A549 (cell line): Measurements from ENCODE around the gene NPTXR. TPM values are rescaled to one million over a fixed set of nuclear protein-coding genes. Genes with fewer than 3 reads are reported as not detected.

Experiments used
- ATOH8 ChIP-seq: fragments of 250-450 bp; sonication (Bioruptor Pico); IDR thresholded peaks from 2 replicates; pipeline ENCODE4 v1.5.0; 2020; ENCODE audit warnings: low read depth, mild to moderate bottlenecking, moderate library complexity
- BCL3 ChIP-seq: fragments of >200 bp; sonication (Bioruptor Twin); formaldehyde crosslinking; IDR thresholded peaks from 3 replicates; pipeline ENCODE4 v1.6.1; 2016
- BHLHE40 ChIP-seq: IDR thresholded peaks from 2 replicates; pipeline ENCODE4 v1.6.1; 2012; ENCODE audit warnings: low read depth, low read length, inconsistent platforms
- CBX2 ChIP-seq: fragments of 200-600 bp; sonication (generic); IDR thresholded peaks from 2 replicates; pipeline ENCODE4 v1.6.1; 2016; ENCODE audit warnings: low read depth, mild to moderate bottlenecking, borderline replicate concordance
- CBX8 ChIP-seq: fragments of 200-600 bp; sonication (generic); IDR thresholded peaks from 2 replicates; pipeline ENCODE4 v1.6.1; 2016
- EHF ChIP-seq: fragments of 250-450 bp; sonication (Bioruptor Pico); IDR thresholded peaks from 2 replicates; pipeline ENCODE4 v1.5.0; 2020; ENCODE audit warnings: mild to moderate bottlenecking
- EHMT2 ChIP-seq: fragments of 200-600 bp; sonication (generic); IDR thresholded peaks from 2 replicates; pipeline ENCODE4 v1.6.1; 2016; ENCODE audit warnings: antibody characterized with exemption, low read depth, mild to moderate bottlenecking, moderate library complexity
- EP300 ChIP-seq, 2 experiments: fragments of >200 bp; sonication (Bioruptor Twin); formaldehyde crosslinking; IDR thresholded peaks; 2 replicates in 1 of 2; 3 replicates in 1 of 2; pipeline ENCODE4 v1.6.1; 2016 to 2017
- ESRRA ChIP-seq: fragments of 150-350 bp; IDR thresholded peaks from 2 replicates; pipeline ENCODE4 v1.6.1; 2014; ENCODE audit warnings: mild to moderate bottlenecking, low read length, borderline replicate concordance
- FOSB ChIP-seq: fragments of 250-450 bp; sonication (Bioruptor Pico); IDR thresholded peaks from 2 replicates; pipeline ENCODE4 v1.5.0; 2020; ENCODE audit warnings: mild to moderate bottlenecking, moderate library complexity
- FOSL2 ChIP-seq, 2 experiments: fragments of 450-650 bp in 1 of 2; fragments of >200 bp in 1 of 2; sonication (Bioruptor Twin) in 1 of 2; formaldehyde crosslinking; IDR thresholded peaks; 2 replicates each; pipeline versions ENCODE4 v1.5.0 to v1.6.1; 2016 to 2020; ENCODE audit warnings: mild to moderate bottlenecking in 1 of 2, moderate library complexity in 1 of 2
- FOXS1 ChIP-seq: fragments of 250-450 bp; sonication (Bioruptor Pico); IDR thresholded peaks from 2 replicates; pipeline ENCODE4 v1.5.0; 2020; ENCODE audit warnings: mild to moderate bottlenecking, moderate library complexity
- GATA3 ChIP-seq: IDR thresholded peaks from 2 replicates; pipeline ENCODE4 v1.6.1; 2012; ENCODE audit warnings: borderline replicate concordance
- HDAC2 ChIP-seq: fragments of 200-600 bp; sonication (generic); IDR thresholded peaks from 2 replicates; pipeline ENCODE4 v1.6.1; 2016
- HEYL ChIP-seq: fragments of 250-450 bp; sonication (Bioruptor Pico); IDR thresholded peaks from 2 replicates; pipeline ENCODE4 v1.8.0; 2021; ENCODE audit warnings: mild to moderate bottlenecking, moderate library complexity
- HOXB13 ChIP-seq: fragments of 250-450 bp; sonication (Bioruptor Pico); IDR thresholded peaks from 2 replicates; pipeline ENCODE4 v1.5.0; 2020; ENCODE audit warnings: low read depth, mild to moderate bottlenecking, moderate library complexity
- HOXB5 ChIP-seq: fragments of 250-450 bp; sonication (Bioruptor Pico); IDR thresholded peaks from 2 replicates; pipeline ENCODE4 v1.5.0; 2020; ENCODE audit warnings: mild to moderate bottlenecking, moderate library complexity
- JUN ChIP-seq, 2 experiments: fragments of >200 bp; sonication (Bioruptor Twin); formaldehyde crosslinking; IDR thresholded peaks; 2 replicates in 1 of 2; 3 replicates in 1 of 2; pipeline ENCODE4 v1.6.1; 2016 to 2017
- KDM1A ChIP-seq: fragments of 200-600 bp; sonication (generic); IDR thresholded peaks from 2 replicates; pipeline ENCODE4 v1.6.1; 2016; ENCODE audit warnings: low read depth, mild to moderate bottlenecking
- KDM5A ChIP-seq: fragments of 200-600 bp; sonication (generic); IDR thresholded peaks from 2 replicates; pipeline ENCODE4 v1.6.1; 2016; ENCODE audit warnings: antibody characterized with exemption, mild to moderate bottlenecking
- MYC ChIP-seq: IDR thresholded peaks from 2 replicates; pipeline ENCODE4 v1.6.1; 2012; ENCODE audit warnings: mild to moderate bottlenecking, inconsistent platforms, low read length, improper control_type of control experiment, borderline replicate concordance
- NFE2L2 ChIP-seq: fragments of 150-350 bp; conservative IDR thresholded peaks from 2 replicates; pipeline ENCODE4 v1.6.1; 2014; ENCODE audit warnings: low read length
- NR3C1 ChIP-seq: fragments of >200 bp; sonication (Bioruptor Twin); formaldehyde crosslinking; IDR thresholded peaks from 3 replicates; pipeline ENCODE4 v1.6.1; 2017
- POLR2AphosphoS2 ChIP-seq: conservative IDR thresholded peaks from 2 replicates; pipeline ENCODE4 v1.6.1; 2012; ENCODE audit warnings: low read length, improper control_type of control experiment, inconsistent platforms
- RAD21 ChIP-seq, 2 experiments: fragments of >200 bp in 1 of 2; sonication (Bioruptor Twin) in 1 of 2; formaldehyde crosslinking in 1 of 2; IDR thresholded peaks in 1 of 2; conservative IDR thresholded peaks in 1 of 2; 2 replicates in 1 of 2; 3 replicates in 1 of 2; pipeline ENCODE4 v1.6.1; 2012 to 2018; ENCODE audit warnings: inconsistent platforms in 1 of 2
- RARB ChIP-seq: fragments of 250-450 bp; sonication (Bioruptor Pico); IDR thresholded peaks from 2 replicates; pipeline ENCODE4 v1.8.0; 2021; ENCODE audit warnings: mild to moderate bottlenecking, moderate library complexity
- RCOR1 ChIP-seq: fragments of 150-350 bp; IDR thresholded peaks from 2 replicates; pipeline ENCODE4 v1.6.1; 2014; ENCODE audit warnings: antibody characterized with exemption, low read length, low read depth
- RFX5 ChIP-seq: fragments of 450-650 bp; IDR thresholded peaks from 2 replicates; pipeline ENCODE4 v1.7.1; 2014; ENCODE audit warnings: antibody characterized with exemption, mild to moderate bottlenecking, moderate library complexity
- RNF2 ChIP-seq: fragments of 200-600 bp; sonication (generic); IDR thresholded peaks from 2 replicates; pipeline ENCODE4 v1.6.1; 2016; ENCODE audit warnings: low read depth, mild to moderate bottlenecking, antibody characterized with exemption, moderate library complexity, borderline replicate concordance
- SMC3 ChIP-seq: fragments of >200 bp; sonication (Bioruptor Twin); formaldehyde crosslinking; IDR thresholded peaks from 3 replicates; pipeline ENCODE4 v1.6.1; 2018; ENCODE audit warnings: inconsistent platforms
- SREBF2 ChIP-seq: fragments of 450-650 bp; IDR thresholded peaks from 2 replicates; pipeline ENCODE4 v1.6.1; 2014; ENCODE audit warnings: mild to moderate bottlenecking, moderate library complexity
- ZC3H11A ChIP-seq: fragments of 450-650 bp; IDR thresholded peaks from 2 replicates; pipeline ENCODE4 v1.6.1; 2014; ENCODE audit warnings: antibody characterized with exemption, mild to moderate bottlenecking
- ZSCAN20 ChIP-seq: fragments of 250-450 bp; sonication (Bioruptor Pico); IDR thresholded peaks from 2 replicates; pipeline ENCODE4 v1.8.0; 2022; ENCODE audit warnings: mild to moderate bottlenecking, moderate library complexity
- polyA plus RNA-seq, 4 experiments: library from polyadenylated mRNA; depleted of rRNA in 3 of 4; stranded (reverse); fragments of >200 nt; fragmentation: RNase III in 1 of 4; extraction: RNeasy Plus Mini Kit Qiagen cat#74134 plus additional on column Dnase treatment in 1 of 4; gene quantifications; 2 replicates in 3 of 4; 3 replicates in 1 of 4; pipeline ENCODE4 v1.2.3, GENCODE V29; 2011 to 2017
- TF ChIP-seq, protein P1 (sequence below): fragments of >200 bp; sonication (Bioruptor Twin); formaldehyde crosslinking; IDR thresholded peaks from 2 replicates; pipeline ENCODE4 v1.6.1; 2016
- TF ChIP-seq, protein P2 (sequence below): fragments of 200-600 bp; sonication (generic); IDR thresholded peaks from 2 replicates; pipeline ENCODE4 v1.6.1; 2016; ENCODE audit warnings: antibody characterized with exemption, mild to moderate bottlenecking, moderate library complexity

Gene NPTXR
- polyA plus RNA-seq, 2 of the 4 experiments (the other 2 are of a cell fraction), result 3.3 to 15.3 TPM

GRCh38 chr22:38802671-38803121, 41.1 kb downstream of the NPTXR start (continued):
- TF ChIP-seq RAD21 (conservative IDR thresholded peaks at IDR 0.05 in 1 of 2, IDR thresholded peaks at IDR 0.05 in 1 of 2), result peak in 1 of 2 experiments; percentile 26; a peak in 1 of 5 replicates
- TF ChIP-seq EHF (CRISPR knock-in tag), result no peak
- TF ChIP-seq EP300 (IDR thresholded peaks at IDR 0.05), result peak in 1 of 2 experiments; percentile 14; a peak in 1 of 5 replicates
- TF ChIP-seq SMC3, result no peak
- no peak for TF ChIP-seq NFE2L2
- TF ChIP-seq HEYL (CRISPR knock-in tag), result no peak
- no peak for TF ChIP-seq FOSB (CRISPR knock-in tag)
- no peak; the same call in 1 of the 2 replicates for TF ChIP-seq GATA3
- no peak for TF ChIP-seq HOXB13 (CRISPR knock-in tag)
- TF ChIP-seq ZSCAN20 (CRISPR knock-in tag), result no peak
- TF ChIP-seq RNF2, result no peak
- TF ChIP-seq RARB (CRISPR knock-in tag), result no peak
- no peak for TF ChIP-seq ESRRA
- TF ChIP-seq HDAC2, result no peak
- no peak for TF ChIP-seq EHMT2
- TF ChIP-seq SREBF2, result no peak
- TF ChIP-seq KDM5A, result no peak
- TF ChIP-seq ATOH8 (CRISPR knock-in tag), result no peak
- no peak for TF ChIP-seq CBX8
- TF ChIP-seq FOSL2 (IDR thresholded peaks at IDR 0.05), result peak; percentile 35; the same call in 1 of the 2 replicates
- TF ChIP-seq FOSL2 (CRISPR knock-in tag; IDR thresholded peaks at IDR 0.05), result peak; percentile 66
- no peak for TF ChIP-seq ZC3H11A
- TF ChIP-seq BCL3, result no peak
- TF ChIP-seq RFX5, result no peak
- TF ChIP-seq, protein P1, sequence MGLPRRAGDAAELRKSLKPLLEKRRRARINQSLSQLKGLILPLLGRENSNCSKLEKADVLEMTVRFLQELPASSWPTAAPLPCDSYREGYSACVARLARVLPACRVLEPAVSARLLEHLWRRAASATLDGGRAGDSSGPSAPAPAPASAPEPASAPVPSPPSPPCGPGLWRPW, result no peak
- no peak for TF ChIP-seq NR3C1
- TF ChIP-seq CBX2, result no peak
- TF ChIP-seq FOXS1, result no peak
- TF ChIP-seq HOXB5, result no peak
- no peak for TF ChIP-seq POLR2AphosphoS2
- TF ChIP-seq MYC, result no peak
- 0 out of 5 replicates have a peak, but pooled peaks of 1 of the 2 experiments have one; percentile 18 for TF ChIP-seq JUN (IDR thresholded peaks at IDR 0.05)
- no peak for TF ChIP-seq RCOR1
- TF ChIP-seq BHLHE40, result no peak
- TF ChIP-seq, protein P2, sequence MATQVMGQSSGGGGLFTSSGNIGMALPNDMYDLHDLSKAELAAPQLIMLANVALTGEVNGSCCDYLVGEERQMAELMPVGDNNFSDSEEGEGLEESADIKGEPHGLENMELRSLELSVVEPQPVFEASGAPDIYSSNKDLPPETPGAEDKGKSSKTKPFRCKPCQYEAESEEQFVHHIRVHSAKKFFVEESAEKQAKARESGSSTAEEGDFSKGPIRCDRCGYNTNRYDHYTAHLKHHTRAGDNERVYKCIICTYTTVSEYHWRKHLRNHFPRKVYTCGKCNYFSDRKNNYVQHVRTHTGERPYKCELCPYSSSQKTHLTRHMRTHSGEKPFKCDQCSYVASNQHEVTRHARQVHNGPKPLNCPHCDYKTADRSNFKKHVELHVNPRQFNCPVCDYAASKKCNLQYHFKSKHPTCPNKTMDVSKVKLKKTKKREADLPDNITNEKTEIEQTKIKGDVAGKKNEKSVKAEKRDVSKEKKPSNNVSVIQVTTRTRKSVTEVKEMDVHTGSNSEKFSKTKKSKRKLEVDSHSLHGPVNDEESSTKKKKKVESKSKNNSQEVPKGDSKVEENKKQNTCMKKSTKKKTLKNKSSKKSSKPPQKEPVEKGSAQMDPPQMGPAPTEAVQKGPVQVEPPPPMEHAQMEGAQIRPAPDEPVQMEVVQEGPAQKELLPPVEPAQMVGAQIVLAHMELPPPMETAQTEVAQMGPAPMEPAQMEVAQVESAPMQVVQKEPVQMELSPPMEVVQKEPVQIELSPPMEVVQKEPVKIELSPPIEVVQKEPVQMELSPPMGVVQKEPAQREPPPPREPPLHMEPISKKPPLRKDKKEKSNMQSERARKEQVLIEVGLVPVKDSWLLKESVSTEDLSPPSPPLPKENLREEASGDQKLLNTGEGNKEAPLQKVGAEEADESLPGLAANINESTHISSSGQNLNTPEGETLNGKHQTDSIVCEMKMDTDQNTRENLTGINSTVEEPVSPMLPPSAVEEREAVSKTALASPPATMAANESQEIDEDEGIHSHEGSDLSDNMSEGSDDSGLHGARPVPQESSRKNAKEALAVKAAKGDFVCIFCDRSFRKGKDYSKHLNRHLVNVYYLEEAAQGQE, result no peak
- TF ChIP-seq KDM1A, result no peak
